Measurements from ENCODE around the gene SMARCA2.

SMARCA2 gene

DNA sequence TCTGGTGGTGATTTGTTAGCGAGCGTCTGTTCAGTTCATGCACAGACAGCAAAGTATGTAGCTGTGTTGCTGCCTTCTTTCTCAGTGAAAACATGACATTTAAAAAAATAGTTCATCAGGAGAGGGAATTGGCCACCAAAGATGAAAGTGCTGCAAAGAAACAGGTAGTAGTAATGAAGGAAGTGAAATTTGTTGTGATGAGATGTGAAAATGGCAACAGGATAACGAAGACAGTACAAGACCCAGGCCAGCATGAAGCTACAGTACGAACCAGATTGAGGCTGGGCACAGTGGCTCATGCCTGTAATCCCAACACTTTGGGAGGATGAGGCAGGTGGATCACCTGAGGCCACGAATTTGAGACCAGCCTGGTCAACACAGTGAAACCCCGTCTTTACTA is 136.0 kb downstream of the SMARCA2 start:
- no peak for DNase-seq

DNA sequence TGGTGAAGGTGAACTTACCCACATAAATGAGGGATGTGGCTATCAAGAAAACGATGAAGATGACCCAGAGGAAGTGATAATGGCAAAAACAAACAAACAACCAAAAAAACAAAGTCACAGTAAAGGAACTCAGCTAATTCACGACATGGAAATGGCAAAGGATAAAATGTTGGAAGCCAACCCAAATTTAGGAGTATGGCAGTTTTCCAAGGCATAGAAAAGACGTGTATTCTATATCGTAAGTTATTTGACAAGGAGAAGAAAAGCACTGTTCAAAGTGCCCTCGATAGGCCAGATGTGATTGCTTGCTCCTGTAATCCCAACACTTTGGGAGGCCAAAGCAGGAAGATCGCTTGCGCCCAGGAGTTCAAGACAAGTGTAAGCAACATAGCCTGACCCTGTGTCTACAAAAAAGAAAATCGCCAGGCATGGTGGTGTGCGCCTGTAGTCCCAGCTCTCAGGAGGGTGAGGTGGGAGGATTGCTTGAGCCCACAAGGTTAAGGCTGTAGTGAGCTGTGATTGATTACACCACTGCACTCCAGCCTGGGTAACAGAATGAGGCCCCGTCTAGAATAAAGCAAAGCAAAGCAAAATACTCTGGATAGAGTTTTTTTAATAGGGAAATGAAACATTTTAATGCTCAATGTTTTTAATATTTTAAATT is 138.0 kb downstream of the SMARCA2 start:
- no peak for DNase-seq

DNA sequence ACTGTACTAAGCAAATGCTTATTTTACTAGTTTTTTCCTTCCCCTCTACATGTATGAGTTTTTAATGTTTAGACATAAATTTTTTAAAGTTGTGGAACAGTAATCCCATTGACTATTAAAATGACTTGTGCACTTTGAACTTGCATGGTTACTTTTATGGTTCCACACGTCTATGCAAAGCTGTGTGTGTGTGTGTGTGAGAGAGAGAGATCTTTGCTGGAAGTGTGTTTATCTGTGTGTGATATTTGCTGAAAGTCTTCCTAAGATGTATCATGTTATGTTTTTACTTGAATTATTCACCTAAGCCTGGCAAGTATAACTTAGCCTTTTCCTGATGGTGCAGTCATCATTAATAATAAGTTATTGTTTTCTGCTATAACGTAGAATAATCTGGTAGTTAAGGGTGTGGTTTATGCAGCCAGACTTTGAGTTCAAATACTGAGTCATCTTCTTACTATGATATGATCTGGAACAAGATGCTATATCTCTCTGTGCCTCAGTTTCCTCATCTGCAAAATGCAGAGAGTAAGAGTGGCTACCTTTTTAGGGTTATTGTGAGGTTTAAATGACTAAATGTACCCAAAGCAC is 138.6 kb downstream of the SMARCA2 start:
- no peak for DNase-seq

DNA sequence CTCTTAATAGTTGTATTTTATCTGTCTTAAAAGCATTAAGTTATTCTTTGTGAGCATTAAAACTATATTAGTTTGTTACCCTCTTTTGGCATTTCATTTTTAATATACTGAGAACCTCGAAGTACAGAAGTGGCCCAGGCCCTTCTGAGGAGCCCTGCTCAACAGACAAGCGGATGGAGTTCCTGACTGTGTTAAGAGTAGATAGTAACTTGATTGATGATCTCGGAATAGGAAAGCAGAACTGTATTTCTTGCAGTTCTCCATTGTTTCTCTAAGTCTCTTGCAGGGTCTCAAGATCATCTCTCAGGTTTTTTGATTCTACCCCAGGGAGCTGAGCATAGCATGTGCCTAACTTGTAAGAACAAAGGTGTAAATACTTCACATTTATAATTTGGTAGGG is 139.6 kb downstream of the SMARCA2 start:
- DNase-seq, result no peak

DNA sequence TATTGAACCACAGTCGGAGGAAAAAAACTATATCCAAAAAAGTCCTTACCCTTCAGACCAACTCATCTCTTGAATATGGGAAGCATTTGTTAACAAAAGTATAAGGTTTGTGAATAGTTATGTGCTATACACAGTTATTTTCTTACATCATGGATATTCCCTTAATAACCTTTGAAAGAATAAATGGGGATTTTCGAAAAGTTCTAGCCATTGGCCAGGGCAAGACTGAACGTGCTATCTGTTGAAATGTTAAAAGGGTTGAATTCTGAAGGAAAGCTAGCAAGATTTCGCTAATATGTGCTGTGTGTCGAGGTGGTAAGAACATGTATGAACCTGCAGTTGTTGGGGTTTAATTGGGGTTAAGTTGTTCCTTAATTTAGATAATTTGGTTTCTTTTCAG is 140.8 kb downstream of the SMARCA2 start:
- DNase-seq, result no peak

DNA sequence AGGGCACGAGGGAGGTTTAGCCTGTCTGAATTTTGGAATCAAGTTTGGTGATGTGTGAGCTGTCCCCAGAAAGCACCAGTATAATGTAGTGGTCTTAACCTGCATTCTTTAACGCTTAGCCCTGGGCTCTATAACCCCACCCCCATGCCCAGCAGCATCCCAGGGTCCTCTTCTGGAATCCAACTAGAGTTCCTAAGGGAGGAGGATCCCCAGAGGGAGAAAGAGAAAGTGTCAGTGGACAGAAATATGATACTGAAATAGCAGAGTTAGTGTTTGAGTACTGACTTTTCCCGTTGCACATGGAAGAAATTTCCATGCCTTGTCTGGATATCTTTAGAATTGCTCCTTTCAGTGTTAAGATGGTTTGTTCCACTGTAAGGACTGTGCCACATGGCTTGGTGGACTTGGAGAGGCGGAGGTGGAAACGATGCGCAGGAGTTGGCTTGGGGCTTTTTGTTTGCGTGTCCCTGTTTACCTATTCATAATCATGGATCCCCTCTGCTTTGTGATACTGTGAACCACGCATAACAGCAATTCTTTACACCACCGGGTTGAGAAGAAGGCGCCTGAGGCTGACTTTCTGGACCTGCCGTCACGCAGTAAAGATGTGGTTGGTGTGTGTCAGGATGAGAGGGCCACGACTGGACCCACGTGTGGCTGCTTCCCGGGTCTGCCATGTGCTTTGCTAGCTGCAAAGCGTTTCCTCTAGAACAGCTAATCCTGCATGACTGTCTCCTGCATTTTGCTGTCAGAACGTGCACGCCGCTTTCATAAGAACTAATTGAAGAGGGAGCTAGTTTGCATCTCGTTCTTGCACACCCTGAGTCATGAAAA is 142.3 kb downstream of the SMARCA2 start:
- DNase-seq, result no peak

DNA sequence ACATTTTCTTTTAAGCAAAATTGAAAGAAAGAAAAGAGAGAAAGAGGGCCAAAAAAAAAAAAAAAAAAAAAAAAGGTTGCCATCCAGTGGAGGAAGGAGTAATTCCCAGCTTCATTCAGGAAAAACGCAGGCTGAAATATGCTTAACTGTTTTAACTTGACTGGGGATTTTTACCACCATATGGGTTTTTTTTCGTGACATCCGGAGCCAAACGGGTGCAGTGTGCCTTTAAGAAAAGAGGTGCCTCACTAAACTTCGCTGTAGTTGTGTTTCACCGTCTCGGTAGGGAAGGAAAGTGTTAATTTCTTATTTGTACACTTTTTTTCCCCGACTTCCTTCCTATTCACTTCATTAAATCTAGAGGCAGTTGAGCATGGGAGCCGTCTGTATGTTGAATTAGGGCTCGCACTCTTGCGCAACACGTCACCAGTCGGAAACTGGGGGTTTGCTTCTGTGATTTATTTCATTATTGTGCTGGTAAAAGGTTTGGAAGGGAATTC is 143.0 kb downstream of the SMARCA2 start:
- DNase-seq, result peak; percentile 6

DNA sequence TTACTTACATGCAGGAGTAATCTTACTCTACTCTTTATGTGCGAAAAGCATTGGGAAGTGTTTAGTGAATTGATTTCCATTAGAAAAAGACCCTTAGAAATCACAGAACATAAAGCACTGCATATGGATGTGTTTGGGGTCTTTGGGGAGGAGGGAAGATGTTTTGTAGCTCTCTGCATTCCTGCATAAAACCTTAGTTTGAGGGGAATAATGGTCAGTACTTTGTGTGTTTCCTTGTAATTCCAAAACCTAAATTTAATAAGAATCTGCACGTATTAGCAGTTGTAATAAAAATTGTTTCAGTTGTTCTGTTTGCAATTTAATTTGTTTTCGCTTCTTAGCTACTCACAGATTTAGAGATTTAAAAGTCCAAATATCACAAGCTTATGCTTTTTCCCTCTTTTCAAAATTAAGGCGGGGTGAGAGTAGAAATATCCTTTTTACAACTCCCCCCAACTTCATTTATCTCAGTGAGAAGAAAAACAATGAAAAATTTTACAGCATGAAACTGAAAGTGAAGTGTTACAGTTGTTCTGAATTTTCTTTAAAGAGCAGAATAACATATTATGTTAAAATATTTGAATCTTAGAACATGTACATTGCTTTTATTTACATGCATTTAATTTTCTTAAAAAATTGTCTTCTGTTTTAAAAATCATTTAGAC is 143.8 kb downstream of the SMARCA2 start:
- DNase-seq, result no peak

DNA sequence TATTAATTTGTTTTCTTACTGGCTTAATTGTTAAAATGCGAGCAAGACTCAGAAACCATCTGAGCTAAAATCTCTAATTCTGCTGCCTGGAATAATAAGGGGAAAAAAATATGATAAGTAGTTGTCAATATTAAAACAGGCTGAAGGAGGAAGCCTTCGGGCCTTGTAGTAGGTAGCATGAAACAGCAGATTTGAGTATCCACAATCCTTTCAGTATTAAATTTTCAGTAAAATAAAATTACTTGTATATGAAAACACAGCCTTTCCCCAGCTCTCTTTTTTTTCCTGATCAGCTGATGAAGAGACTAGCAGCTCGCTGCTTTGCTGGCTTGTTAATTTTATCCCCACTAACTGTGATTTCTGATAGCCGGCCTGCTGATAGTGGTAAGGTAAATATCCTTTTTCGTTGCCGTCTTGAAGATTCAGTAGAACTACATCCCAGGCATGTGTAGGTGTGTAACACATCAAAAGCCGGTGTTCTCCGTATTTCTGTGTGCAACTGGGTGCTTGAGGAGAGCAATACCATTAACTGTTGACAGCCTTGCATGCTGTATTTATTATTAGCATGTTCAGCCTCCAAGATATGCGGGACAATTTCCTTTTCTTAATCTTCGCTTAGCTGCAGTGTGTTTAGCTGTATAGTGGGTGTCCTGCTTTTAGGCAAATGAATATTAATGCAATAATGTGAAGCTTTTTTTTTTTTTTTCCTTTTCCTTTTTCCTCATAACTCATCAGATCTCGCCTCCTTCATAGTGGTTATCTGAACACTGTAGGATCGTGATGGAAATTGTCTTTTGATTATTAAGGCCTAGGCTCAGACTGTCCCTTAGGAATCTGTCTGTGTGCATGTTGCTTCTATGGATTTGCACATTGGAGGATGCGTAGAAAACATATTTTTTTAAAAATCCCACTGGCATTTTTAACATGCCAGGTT is 144.6 kb downstream of the SMARCA2 start:
- DNase-seq, result no peak

DNA sequence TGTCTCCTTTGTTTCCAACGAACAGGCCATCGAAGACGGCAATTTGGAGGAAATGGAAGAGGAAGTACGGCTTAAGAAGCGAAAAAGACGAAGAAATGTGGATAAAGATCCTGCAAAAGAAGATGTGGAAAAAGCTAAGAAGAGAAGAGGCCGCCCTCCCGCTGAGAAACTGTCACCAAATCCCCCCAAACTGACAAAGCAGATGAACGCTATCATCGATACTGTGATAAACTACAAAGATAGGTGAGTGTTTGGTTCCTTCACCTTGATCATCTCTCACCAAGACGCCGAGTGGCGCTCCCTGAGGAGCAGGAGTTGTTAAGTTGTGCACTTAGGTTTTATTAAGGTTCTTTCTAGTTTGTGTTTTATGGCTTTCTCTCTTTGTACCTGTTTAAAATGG is 146.5 kb downstream of the SMARCA2 start:
- DNase-seq, result no peak

DNA sequence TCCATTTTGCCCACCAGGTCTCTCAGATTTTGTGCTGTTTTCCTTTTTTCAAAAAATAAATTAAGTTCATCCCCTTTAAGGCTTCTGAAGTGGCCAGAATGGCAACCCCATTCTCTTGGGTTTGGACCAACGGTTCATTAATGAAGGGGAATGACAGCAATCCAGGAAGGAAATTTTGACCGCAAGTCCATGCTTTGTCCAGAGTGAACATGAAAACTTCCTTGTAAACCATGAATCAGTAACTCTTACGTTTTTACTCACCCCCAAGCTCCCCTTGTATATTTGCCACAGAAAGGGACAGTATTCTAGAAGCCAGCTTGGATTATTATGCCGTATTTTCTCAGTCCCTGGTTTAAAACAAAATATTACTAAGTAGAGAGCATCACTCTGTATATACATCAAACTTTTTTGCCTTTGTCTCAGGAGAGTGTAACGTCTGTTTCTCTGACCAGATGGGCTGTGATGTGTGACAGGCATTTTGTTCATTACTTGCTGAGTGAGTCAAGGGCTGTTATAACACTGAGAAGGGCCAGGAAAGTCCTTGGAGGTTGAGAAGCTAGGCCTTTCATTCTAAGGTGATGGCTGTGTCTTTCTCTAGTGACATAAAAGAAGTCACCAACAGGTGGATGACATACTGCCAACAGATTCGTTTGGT is 148.2 kb downstream of the SMARCA2 start:
- DNase-seq, result no peak

DNA sequence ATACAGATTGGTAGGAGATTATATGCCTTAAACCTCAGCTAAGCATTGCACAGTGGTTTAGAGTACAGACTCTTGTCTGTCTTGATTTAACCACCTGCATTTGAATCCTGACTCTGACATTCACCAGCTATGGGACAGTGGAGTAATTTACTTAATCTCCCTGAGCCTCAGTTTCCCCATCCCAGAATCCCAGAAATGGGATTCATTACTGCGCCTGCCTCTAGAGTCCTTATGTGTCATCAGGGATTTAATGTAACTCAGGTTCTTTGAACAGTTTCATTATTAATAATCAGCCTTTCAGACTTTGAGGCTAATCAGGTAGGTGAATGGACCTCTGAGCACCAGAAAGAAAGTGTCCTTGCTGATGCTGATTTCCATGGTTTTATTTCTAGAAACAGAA is 149.1 kb downstream of the SMARCA2 start:
- no peak for DNase-seq

DNA sequence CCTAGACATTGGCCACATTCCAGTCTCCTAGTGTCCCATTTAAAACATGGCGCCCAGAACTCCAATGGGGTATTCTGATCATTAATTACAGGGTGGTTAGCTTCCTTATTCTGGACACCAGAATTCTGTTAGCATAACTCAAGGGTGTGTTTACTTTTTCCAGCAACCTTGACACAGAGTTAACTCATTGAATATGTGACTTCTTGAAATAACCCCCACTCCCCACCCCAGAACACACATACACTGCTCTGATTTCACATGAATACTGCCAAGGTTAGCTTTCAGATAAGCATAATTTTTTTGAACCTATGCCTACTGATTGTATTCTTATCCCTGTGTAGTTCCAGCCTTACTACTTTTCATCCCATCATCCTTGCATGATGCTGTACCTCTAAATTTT is 151.1 kb downstream of the SMARCA2 start:
- DNase-seq, result no peak

DNA sequence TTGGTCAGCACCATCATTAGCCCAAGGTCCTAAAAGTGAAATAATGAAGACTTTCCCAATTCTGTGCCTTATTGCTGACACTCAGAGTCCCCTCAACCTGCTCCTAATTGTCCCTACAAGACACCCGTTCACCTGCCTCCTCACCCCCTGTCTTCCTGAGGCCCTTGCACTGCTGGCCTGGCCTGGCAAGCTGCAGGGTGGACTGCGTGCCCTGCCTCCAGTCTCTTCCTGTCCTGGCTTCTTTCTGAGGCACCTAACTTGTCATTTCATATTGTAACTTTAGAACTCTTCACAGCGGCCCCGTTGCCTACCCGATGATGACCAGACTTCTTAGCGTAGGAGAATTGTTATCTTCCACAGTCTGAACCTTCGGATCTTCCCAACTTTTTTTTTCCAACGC is 153.9 kb downstream of the SMARCA2 start:
- no peak for DNase-seq

DNA sequence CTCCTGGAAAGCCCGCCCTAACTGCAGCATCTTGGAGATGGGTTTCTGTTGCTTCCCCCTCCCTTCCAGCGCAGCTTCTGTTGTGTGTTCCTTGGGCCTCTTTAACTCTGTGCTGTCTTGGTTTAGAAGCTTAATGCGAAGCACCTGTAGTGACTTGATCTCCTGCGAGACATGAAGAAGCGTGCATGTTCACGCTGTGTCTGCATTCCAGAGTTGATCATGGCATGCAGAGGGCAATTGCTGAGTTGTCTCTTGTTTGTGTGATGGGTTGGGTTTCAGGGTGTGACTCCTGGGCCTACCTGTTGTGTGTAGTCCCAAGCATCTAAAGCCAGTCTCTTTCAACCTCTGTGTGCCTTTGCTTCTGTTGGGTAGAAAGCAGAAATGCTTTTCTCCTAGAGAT is 155.6 kb downstream of the SMARCA2 start:
- DNase-seq, result no peak

DNA sequence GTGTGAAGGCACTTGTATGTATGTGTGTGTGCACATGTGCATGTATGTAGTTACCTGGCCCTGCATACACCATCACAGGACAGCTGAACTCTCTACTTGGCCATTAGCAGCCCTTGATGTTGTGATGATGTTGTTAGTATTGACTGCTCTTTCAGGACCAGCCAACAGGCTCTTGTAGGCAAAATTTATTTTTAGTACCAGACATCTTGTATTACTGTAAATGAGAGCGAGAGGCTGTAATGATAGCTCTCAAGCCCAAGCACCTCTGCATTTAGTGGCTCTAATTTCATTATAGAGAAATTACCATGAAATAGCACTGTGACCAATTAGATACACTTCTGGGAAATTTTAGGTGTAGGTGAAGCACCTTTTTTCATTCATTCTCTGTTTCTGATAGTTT is 158.0 kb downstream of the SMARCA2 start:
- DNase-seq, result no peak

DNA sequence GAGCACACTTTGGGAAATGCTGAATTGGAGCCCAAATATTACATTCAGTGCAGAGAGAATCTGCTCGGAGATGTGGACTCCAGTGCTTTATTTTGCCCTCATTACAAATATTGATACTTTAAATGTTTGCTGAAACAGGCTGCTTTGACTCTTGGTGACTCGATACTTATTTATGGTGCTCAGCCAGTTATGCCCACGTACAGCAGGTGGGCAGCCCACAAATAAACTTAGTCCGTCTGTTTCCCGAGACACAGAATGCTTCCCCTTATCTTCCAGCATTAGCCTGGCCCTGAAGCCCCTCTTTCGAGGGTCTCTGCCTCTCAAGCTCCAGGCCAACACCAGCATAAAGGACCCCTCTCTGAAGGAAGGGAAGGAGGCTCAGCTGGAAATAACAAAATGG is 158.7 kb downstream of the SMARCA2 start:
- no peak for DNase-seq

DNA sequence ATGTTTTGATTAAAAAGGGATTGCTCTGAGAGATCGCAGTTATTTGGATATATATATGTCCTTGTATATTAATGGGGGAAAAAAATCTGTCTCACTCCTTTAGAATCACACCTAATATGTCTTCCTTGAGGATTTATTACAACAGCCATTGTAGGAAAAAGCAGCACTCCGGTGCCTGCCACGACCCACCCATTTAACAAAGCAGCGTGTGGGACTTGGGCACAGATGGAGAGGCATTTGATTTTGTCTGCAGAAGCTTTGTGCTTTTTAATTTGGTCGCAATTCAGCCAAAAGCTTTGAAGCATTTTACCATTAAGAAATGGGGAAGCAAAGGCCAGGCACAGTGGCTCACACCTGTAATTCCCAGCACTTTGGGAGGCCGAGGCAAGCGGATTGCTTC is 159.2 kb downstream of the SMARCA2 start:
- no peak for DNase-seq

DNA sequence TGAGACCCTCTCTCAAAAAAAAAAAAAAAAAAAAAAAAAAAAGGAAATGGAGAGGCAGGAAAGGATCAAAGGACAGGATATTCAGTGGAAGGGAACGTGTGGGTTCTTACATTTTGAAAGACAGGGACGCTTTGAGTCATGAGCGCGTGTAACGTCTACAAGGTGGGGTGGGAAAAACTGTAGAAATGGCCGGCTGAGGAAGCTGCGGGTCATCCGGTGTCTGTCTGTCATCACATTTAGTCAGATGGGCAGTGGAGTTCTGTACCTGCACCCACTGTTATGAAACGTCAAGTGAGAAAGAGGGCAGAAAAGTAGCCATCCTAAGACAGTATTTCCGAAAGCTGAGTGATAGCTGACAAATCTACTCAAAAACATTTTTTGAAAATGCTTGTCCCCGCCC is 159.8 kb downstream of the SMARCA2 start:
- DNase-seq, result no peak

DNA sequence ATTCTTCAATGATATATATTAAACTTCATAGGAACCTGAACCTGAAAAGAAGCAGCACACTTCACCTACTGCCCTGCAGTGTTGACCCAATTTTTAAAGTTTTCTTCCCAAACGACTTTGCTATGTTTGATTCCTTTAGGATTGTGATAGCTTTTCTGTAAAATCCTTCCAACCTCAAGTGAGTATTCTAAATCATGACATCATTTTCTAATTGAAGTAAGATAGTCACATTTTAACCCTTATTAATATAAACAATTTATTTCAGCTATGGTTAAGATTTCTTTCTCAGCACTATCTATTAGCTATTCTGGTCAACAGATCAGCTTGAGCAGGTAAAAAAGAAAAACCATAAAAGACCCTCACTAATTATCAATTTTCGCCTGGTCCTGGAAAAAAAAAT is 162.0 kb downstream of the SMARCA2 start:
- DNase-seq, result no peak

DNA sequence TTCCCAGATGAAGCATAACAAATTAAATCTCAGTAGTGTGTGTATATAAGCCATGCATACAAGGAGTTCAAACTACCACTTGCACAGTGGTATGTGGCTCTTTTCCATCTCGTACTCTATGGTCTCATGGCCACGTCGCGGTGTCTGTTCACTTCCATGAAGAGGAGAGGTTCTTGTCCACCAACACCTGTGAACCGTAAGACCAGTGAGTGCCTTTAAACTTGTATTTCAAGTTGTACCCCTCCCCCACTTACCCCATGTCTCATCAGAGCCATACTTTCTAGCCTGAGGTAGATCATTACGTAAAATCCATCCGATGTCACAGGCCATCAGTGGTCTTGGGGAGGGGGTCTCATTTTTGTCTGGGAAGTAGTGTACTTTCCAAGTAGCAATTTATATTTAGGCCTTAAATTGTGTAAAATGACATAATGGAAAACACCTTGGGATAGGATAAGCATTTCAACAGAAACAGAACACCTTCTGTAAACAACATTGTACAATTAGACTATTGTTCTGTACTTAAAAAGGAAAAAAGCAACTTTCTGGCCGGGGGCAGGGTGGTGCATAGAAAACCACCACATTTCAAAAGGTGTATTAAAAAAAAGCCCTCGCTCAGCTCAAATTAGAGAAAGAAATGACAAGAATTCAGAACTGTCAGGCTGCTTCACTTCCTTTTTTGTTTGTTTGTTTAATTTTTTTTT is 163.0 kb downstream of the SMARCA2 start:
- no peak for DNase-seq
